Osteoblast (primary cell): Measurements from ENCODE around the gene SULT1A1. TPM values are rescaled to one million over a fixed set of nuclear protein-coding genes. Genes with fewer than 3 reads are reported as not detected.

ENCODE experiments used
- DNase-seq: peaks from one replicate; pipeline ENCODE4 v3.0.0; 2011; ENCODE audit warnings: low spot score, mixed read lengths; ENCODE audit not compliant: insufficient read length; ENCODE audit errors: missing footprints
- H2AFZ ChIP-seq: 2 replicates; pipeline ENCODE4 v1.6.0; 2011; ENCODE audit warnings: mild to moderate bottlenecking, low read length
- H3K27ac ChIP-seq: 2 replicates; pipeline ENCODE4 v1.5.1; 2011; ENCODE audit warnings: mild to moderate bottlenecking, low read depth, low read length, moderate library complexity
- H3K27me3 ChIP-seq: 2 replicates; pipeline ENCODE4 v1.6.0; 2012; ENCODE audit warnings: mild to moderate bottlenecking, control low read depth, inconsistent platforms, low read length, moderate library complexity; ENCODE audit not compliant: insufficient read depth
- H3K36me3 ChIP-seq: 2 replicates; pipeline ENCODE4 v1.5.1; 2011; ENCODE audit warnings: mild to moderate bottlenecking, low read length, control low read depth, moderate library complexity; ENCODE audit not compliant: insufficient read depth
- H3K4me1 ChIP-seq: 2 replicates; pipeline ENCODE4 v1.5.1; 2011; ENCODE audit warnings: mild to moderate bottlenecking, low read length, control low read depth, moderate library complexity; ENCODE audit not compliant: insufficient read depth
- H3K4me2 ChIP-seq: 2 replicates; pipeline ENCODE4 v1.6.0; 2011; ENCODE audit warnings: mild to moderate bottlenecking, low read length; ENCODE audit not compliant: insufficient read depth
- H3K4me3 ChIP-seq: fragments of 200-600 bp; sonication (generic); 3 replicates; pipeline ENCODE4 v1.5.1; 2012; ENCODE audit warnings: mild to moderate bottlenecking, low read length, inconsistent platforms; ENCODE audit not compliant: insufficient read depth
- H3K79me2 ChIP-seq: 2 replicates; pipeline ENCODE4 v1.6.0; 2012; ENCODE audit warnings: mild to moderate bottlenecking, low read length, control low read depth, inconsistent platforms; ENCODE audit not compliant: insufficient read depth
- H3K9me3 ChIP-seq: 2 replicates; pipeline ENCODE4 v1.5.1; 2011; ENCODE audit warnings: low read depth, low read length, control low read depth
- H4K20me1 ChIP-seq: 2 replicates; pipeline ENCODE4 v1.6.0; 2012; ENCODE audit warnings: mild to moderate bottlenecking, low read length, control low read depth; ENCODE audit not compliant: insufficient read depth
- CTCF ChIP-seq: IDR thresholded peaks from 2 replicates; pipeline ENCODE4 v1.5.1; 2011; ENCODE audit warnings: mild to moderate bottlenecking, low read depth, low read length, moderate library complexity; ENCODE audit errors: extremely low read depth
- total RNA-seq: library from RNA; depleted of rRNA; stranded (reverse); fragments of >200 nt; gene quantifications from 2 replicates; pipeline ENCODE4 v1.2.3, GENCODE V29; 2012

The SULT1A1 gene
- total RNA-seq, 1 donor, result 2.9 TPM

DNA sequence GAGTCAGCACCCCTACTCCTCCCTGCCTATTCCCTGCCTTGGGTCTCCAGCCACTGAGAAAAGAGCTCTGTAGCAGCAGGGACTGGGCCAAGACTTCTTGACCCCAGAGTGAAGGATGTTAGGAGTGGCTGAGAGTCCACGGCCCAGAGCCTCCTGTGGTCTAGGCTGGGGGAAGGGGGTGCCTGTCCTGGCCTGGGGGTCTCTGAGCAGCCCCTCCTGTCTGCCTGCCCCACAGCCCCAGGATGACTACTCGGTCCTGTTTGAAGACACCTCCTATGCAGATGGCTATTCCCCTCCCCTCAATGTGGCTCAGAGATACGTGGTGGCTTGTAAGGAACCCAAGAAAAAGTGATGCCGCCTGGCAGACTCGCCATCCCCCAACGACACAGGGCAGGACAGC, 18.5 kb downstream of the SULT1A1 start:
- Histone ChIP-seq H3K9me3 (no peaks in the 10 kb centered on the region), H2AFZ (no peak overlapping the region), H4K20me1 (no peaks in the 10 kb centered on the region), H3K4me1 (no peaks in the 10 kb centered on the region), H3K27ac (no peak overlapping the region), H3K36me3 (peaks cover 5% of the 10 kb centered on the region), H3K4me3 (no peak overlapping the region), H3K27me3 (no peaks in the 10 kb centered on the region), H3K79me2 (no peaks in the 10 kb centered on the region), H3K4me2 (no peak overlapping the region)
- DNase-seq, result no peak
- no peak for TF ChIP-seq CTCF

DNA sequence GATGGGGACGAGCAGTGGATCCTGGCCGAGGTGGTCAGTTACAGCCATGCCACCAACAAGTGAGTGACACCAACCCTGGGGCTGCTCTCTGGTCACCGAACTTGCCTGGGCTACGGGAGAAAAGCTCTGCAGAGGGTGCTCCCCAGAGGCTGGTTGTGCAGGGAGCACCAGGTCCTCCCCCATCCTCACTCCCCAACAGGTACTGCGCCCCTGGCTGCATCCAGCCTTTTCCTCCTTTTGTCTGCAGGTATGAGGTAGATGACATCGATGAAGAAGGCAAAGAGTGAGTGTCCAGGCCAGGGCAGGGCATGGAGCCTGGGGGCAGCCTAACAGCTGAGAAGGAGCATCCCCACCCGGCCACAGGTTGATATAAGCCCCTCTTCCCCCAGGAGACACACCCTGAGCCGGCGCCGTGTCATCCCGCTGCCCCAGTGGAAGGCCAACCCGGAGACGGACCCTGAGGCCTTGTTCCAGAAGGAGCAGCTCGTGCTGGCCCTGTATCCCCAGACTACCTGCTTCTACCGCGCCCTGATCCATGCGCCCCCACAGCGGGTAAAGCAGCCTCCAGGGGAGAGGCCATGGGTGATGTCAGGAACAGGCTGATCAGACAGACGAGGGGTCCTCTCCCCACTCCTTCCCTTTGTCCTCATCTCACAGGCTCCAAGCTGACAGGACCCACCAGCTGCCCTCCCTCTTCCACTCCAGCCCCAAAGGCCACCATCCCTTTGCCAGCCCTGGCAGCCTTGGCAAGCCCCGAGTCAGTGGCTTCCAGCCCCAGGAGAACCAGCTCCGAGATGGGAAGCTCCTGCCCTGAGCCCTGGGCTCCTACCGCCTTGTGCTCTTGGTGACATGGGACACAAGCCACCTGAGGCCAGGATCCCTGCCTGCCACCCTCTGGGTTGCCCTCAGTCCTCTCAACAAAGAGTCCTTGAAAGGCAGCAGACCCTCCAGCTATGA, 19.2 kb downstream of the SULT1A1 start:
- no peak overlapping the region for H2AFZ ChIP-seq
- no peak overlapping the region for H3K27ac ChIP-seq
- H3K79me2 ChIP-seq, result no peaks in the 10 kb centered on the region
- DNase-seq, result peak; percentile 49
- no peak overlapping the region for H3K4me2 ChIP-seq
- no peaks in the 10 kb centered on the region for H3K27me3 ChIP-seq
- H3K9me3 ChIP-seq, result no peaks in the 10 kb centered on the region
- no peaks in the 10 kb centered on the region for H4K20me1 ChIP-seq
- H3K4me3 ChIP-seq, result no peak overlapping the region
- H3K4me1 ChIP-seq, result no peaks in the 10 kb centered on the region
- H3K36me3 ChIP-seq, result peaks cover 9% of the 10 kb centered on the region
- TF ChIP-seq CTCF, result no peak

DNA sequence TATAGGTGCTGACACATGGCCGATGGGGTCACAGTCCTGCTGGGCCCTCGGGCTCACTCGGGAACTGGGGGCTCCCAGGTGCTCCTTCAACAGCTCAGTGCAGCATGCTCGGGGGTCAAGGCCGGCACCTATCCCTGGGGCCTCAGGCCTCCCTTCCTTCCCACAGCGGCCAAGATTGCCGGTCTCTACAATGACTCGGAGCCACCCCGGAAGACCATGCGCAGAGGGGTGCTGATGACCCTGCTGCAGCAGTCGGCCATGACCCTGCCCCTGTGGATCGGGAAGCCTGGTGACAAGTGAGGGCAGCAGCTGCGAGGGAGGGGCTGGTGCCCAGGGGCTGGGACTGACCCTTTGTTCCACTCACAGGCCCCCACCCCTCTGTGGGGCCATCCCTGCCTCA, 19.9 kb downstream of the SULT1A1 start:
- peaks cover 14% of the 10 kb centered on the region for H3K36me3 ChIP-seq
- peak; percentile 47 for DNase-seq
- H3K4me1 ChIP-seq, result no peaks in the 10 kb centered on the region
- H4K20me1 ChIP-seq, result no peaks in the 10 kb centered on the region
- H3K27ac ChIP-seq, result no peak overlapping the region
- no peak overlapping the region for H2AFZ ChIP-seq
- no peak for TF ChIP-seq CTCF
- no peak overlapping the region for H3K4me3 ChIP-seq
- H3K4me2 ChIP-seq, result no peak overlapping the region
- H3K79me2 ChIP-seq, result no peaks in the 10 kb centered on the region
- H3K9me3 ChIP-seq, result no peaks in the 10 kb centered on the region
- H3K27me3 ChIP-seq, result no peaks in the 10 kb centered on the region

DNA sequence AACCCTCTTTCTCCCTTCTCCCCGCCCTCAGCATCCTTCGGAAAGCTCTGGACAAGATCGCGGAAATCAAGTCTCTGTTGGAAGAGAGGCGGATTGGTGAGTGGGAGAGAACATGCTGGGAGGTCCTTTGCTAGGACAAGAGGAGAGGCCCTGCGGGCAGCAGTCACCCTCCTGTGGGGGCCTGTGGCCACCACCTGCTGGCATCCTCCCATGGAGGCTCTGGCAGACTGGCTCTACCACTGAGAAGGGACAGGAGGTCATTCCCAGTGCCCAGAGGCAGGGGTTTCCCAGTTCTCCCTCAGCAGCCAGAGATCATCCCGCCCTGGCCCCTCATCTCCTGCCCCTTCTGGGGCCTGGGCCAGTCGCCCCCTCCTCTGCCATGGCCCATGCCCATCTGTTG, 20.8 kb downstream of the SULT1A1 start:
- no peak for TF ChIP-seq CTCF
- Histone ChIP-seq H3K27ac (no peak overlapping the region), H3K4me2 (no peak overlapping the region), H2AFZ (no peak overlapping the region), H3K9me3 (no peaks in the 10 kb centered on the region), H3K4me3 (no peak overlapping the region), H3K4me1 (no peaks in the 10 kb centered on the region), H4K20me1 (no peaks in the 10 kb centered on the region), H3K36me3 (peaks cover 14% of the 10 kb centered on the region), H3K27me3 (no peaks in the 10 kb centered on the region), H3K79me2 (no peaks in the 10 kb centered on the region)
- DNase-seq, result peak; percentile 22
